Stimulated activated CD4-positive, alpha-beta T cell treated with anti-CD3 and anti-CD28 coated beads, Interleukin-15, amount 100 ng/mL, for 24 hours (primary cell): ENCODE measurements around the gene ATP11A.

Experiments
- DNase-seq: peaks from one replicate; pipeline ENCODE4 v3.0.0-alpha.2; 2020

The ATP11A gene

GRCh38 chr13:112726016-112726767, 36.4 kb downstream of the ATP11A start:
- DNase-seq = no peak

GRCh38 chr13:112727581-112727980, 37.7 kb downstream of the ATP11A start:
- DNase-seq = no peak

DNA sequence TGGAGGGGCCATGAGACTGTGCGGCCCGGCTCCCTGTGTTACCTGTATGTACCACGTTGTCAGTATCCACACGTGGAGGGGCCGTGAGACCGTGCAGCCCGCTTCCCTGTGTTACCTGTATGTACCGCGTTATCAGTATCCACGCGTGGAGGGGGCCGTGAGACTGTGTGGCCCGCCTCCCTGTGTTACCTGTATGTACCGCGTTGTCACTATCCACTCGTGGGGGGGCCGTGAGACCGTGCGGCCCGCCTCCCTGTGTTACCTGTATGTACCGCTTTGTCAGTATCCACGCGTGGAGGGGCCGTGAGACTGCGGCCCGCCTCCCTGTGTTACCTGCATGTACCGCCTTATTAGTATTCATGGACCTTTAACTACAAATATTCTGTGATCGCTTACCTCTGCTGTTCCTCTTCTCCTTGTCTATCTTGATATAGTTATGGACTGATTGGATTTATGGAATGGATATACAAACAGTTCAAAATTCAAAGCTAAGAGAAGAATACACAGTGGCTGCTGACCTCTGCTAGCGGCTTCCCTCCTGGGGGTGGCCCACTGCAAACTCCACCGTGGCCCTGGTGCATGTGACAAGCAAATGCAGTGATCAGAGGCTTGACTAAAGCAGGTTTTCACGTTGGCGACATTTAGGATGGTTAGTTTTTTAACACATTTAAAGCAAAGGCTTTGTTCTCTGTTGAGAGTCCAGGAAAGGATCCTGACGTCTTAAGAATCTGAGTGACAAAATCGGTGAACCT, 38.7 kb downstream of the ATP11A start:
- no peak for DNase-seq

GRCh38 chr13:112729408-112729807, 39.6 kb downstream of the ATP11A start:
- DNase-seq = no peak

DNA sequence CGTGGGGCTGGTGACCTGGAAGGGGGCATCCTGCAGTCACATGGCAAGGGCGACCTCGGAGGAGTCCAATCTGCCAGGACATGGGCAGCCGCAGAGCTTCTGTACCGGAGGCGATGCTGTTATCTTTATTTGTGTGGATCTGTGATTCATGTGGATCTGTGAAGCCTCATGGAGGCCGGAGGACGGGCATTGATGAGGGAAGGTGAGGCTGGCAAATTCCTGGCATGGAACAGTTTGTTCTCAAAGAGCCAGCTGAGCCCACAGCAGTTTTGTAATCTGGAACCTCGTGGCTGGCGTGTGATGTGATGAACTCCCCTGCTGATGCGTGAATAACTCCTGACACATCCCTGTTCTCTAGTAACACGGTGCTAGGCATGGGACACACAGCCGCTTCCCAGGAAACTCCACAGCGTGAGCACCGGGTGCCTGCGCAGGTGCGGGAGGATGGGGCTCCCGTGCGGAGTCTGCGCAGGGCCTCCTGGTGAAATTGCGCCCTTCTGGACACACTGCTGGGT, 40.4 kb downstream of the ATP11A start:
- DNase-seq = no peak

DNA sequence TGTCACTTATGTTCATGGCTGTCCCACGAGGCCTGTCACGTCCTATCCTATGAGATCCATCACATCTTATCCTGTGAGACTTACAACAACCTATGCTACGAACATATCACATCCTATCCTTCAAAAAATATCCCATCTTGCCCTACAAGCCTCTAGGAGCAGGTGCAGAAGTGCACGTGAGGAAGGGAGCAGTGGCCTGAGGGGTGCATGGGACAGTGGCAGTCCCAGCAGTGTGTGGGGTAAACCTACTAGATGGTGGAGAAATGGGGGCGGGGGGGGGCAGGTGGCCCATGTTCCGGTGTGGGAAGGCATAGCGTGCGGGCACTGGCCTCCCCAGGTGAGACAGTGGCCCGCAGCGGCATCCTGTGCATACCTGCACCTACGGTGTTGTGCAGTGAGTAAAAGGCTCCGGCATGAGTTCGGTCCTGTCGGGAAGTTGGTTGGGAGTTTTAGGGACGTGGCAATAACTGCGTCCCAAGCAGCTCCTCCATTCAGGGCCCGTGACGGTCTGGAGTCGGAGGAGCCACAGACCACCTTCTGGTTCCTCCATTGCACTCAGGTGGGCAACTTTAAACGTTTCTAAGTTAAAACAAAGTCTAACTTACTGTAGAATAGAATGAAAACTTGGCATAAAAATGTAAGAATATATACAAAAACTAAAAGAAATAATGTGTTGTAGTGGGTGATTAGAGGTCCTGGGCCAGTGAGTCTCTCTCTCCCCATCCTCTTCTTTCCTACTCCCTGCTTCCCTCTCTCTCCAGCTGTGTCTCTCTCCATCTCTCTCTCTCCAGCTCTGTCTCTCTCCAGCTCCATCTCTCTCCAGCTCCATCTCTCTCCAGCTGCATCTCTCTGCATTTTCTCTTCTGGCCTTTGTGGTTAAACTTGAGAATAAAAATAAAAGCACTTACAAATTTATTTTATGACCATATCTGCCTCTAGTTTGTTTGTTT, 42.1 kb downstream of the ATP11A start:
- DNase-seq = no peak

DNA sequence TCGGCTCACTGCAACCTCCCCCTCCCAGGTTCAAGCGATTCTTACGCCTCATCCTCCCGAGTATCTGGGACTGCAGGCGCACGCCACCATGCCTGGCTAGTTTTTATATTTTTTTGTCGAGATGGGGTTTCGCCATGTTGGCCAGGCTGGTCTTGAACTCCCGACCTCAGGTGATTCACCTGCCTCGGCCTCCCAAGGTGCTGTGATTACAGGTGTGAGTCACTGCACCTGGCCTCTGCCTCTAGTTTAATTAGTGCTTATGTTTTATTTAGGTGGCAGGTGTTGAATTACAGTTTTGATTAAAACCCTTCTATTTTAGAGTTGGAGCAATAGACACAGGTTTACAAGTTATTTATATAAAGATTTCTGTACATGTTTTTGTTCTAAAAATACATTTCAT, 42.8 kb downstream of the ATP11A start:
- no peak for DNase-seq

GRCh38 chr13:112733112-112733511, 43.3 kb downstream of the ATP11A start:
- DNase-seq = no peak

- no peak for DNase-seq
Measured at GRCh38 chr13:112733661-112734379, 44.0 kb downstream of the ATP11A start.

DNA sequence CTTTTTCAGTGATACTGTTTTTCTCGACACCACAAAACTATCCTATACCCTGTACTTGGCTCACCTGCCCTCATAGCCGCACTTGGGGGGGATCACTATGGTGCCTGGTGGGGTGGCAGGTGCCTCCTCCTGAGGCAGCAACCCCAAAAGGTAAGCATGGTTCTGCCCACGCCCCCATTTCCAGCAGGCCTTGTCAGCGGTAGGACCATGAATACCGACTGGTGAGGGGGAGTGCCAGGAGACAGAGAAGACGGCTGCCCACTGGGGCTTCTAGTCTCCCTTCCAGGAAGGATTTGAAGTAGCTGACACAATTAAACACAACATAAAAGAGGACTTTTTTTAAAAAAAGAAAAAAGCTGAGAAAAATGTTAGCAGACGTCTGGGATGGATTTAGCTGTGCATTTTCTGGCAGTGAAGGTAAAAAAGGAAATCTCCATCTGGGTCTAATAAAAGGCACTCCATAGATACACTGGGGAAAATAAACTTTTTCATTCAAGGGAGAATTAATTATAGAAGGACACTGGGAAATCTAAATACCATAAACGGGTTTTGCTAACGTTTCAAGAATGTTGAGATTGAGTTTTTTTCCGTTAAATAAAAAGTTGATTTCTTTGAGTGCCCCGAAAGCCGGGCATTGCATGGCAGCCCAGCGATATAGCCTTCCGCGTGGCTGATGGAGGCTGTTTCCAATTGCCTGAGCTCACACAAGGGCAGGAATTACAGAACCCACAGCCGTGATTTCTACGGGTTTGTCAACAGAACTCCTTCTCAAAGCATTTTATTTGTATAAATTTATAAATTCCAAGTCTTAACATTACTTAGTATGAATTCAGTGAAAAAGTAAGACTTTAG, 45.1 kb downstream of the ATP11A start:
- no peak for DNase-seq

GRCh38 chr13:112735791-112736190, 46.0 kb downstream of the ATP11A start:
- no peak for DNase-seq

DNA sequence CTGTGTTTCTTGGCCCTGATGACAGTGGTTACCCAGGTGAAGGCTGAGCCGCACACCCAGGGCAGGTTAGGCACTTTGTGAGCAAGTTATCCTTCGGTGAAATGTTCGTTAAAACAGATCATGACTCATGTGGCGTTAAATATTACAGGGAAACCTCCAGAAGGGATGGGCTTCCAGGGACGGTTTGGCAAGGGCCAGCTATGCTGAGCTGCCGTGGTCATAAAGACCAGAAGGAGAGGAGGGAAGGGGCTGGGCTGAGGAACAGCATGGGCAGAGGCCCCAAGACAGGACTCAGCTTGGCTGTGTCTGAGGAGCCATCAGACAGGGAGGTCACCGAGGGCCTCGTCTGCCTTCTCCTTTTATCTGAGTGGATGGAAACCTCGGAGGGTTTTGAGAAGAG, 47.5 kb downstream of the ATP11A start:
- no peak for DNase-seq

GRCh38 chr13:112738606-112739005, 48.8 kb downstream of the ATP11A start:
- DNase-seq = no peak

DNA sequence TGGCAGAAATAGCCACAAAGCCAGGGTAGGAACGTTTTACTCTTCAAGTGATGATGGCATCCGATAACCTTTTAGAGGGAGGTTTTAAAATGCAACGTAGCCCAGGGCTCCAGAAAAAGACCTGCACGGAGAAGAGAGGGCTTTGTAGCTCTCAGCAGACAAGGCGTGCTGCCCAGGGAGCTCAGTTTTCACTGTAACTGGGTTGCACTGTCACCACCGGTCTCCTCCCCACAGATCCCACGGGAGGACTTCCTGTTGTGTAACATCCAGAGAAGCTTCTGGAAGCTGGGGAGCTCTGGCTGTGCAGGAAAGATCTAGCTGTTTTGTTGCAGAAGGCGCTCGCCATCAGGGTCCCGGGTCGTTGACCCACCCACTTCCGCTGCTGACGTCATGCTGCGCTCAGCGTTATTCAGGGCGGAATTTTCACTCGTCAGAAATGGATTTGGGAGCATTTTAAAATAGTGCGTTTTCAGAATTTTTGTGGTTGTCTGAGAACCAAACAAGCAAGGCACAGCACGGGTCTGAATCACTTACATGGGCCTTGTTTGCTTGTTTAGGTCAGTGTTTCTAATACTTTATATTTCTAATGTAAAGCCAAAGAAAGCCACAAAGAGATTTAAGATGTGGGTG, 50.8 kb downstream of the ATP11A start:
- no peak for DNase-seq

DNA sequence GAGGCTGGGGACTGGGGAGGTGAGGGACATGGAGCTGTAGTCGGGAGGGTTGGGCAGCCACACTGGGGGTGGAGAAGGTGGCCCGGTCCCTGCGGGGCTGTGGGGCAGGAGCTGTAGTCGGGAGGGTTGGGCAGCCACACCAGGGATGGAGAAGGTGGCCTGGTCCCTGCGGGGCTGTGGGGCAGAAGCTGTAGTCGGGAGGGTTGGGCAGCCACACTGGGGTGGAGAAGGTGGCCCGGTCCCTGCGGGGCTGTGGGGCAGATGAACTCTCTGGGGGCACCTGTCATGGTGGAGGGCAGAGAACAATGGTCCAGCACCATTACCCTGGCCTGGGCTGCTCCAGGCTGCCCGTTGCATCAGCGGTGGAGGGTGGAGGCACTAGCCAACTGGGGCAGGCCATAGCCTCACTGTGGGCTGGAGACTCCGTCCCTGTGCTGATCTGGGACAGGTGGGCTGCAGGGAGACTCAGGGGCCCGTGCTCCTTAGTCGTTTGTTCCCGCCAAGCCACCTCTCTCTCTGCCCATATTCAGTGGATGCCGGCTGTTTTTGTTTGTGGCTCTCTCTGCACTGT, 51.4 kb downstream of the ATP11A start:
- DNase-seq = no peak

DNA sequence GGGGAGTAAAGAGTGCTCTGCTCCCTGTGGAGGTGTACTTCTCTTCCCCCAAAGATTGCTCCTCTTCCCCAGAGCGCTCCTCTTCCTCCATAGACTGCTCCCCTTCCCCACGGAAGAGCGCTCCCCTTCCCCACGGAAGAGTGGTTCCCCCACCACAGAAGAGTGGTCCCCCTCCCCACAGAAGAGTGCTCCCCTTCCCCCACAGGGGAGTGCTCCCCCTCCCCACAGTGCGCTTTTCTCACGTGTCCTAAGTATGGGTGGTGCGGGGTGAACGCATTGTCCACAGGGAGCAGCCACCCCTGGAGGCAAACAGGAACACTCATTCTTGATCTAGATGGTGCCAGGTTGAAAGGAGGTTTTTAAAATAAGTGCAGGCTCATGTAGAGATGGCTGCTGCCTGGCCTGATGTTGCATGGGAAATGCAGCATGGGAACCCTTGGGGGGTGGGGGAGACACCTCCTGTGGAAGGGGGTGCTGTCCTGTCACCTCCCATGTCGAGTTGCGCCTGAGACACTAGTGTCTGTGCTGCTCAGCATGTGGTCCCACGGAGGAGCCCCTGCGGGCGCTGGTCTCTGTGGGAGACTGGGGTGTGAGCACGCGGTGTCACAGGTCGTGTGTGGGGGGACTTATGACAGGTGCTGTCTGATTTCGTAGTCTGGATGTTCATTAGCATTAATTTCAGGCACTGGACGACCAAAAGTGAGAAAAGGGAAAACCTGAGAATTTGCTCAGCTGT, 52.2 kb downstream of the ATP11A start:
- no peak for DNase-seq

- DNase-seq = no peak
Measured at GRCh38 chr13:112742583-112742982, 52.7 kb downstream of the ATP11A start.

- no peak for DNase-seq
Measured at GRCh38 chr13:112743451-112744167, 53.8 kb downstream of the ATP11A start.
